GM23338 (cell line): ENCODE results near the gene EPHA6. TPM values are rescaled to one million over a fixed set of nuclear protein-coding genes. Genes with fewer than 3 reads are reported as not detected.
A peak's percentile ranks its signal among the peaks of the same experiment; 100 is the strongest.

ENCODE experiments used
- ATAC-seq: fragments of 200-7000 bp; cut with Tn5 transposase; 3 replicates; pipeline ENCODE4 v1.9.1; 2020
- DNase-seq: peaks from one replicate; pipeline ENCODE4 v3.0.0-alpha.2; 2015; ENCODE audit warnings: low spot score
- H2AFZ ChIP-seq: fragments of 200-600 bp; sonication (generic); 2 replicates; pipeline ENCODE4 v1.8.0; 2016; ENCODE audit warnings: antibody characterized with exemption, mild to moderate bottlenecking, moderate library complexity
- H3F3A ChIP-seq: fragments of 200-600 bp; sonication (generic); replicated peaks from 2 replicates; pipeline ENCODE4 v1.8.0; 2017; ENCODE audit warnings: antibody characterized with exemption, mixed run types, low read depth
- H3K27ac ChIP-seq: fragments of 200-600 bp; sonication (generic); 2 replicates; pipeline ENCODE4 v1.6.1; 2016; ENCODE audit warnings: low read depth
- H3K27me3 ChIP-seq: fragments of 200-600 bp; sonication (generic); 2 replicates; pipeline ENCODE4 v1.8.0; 2016; ENCODE audit warnings: mild to moderate bottlenecking, mixed run types, moderate library complexity; ENCODE audit not compliant: insufficient read depth
- H3K36me3 ChIP-seq: fragments of 200-600 bp; sonication (generic); 2 replicates; pipeline ENCODE4 v1.8.0; 2016; ENCODE audit warnings: mild to moderate bottlenecking; ENCODE audit not compliant: insufficient read depth
- H3K4me1 ChIP-seq: fragments of 200-600 bp; sonication (generic); 2 replicates; pipeline ENCODE4 v1.8.0; 2016; ENCODE audit warnings: mild to moderate bottlenecking, moderate library complexity; ENCODE audit not compliant: insufficient read depth
- H3K4me2 ChIP-seq: fragments of 200-600 bp; sonication (generic); 2 replicates; pipeline ENCODE4 v1.7.1; 2017; ENCODE audit warnings: mixed run types
- H3K4me3 ChIP-seq: fragments of 200-600 bp; sonication (generic); 2 replicates; pipeline ENCODE4 v1.6.1; 2016; ENCODE audit warnings: mixed run types
- H3K79me2 ChIP-seq: fragments of 200-600 bp; sonication (generic); replicated peaks from 2 replicates; pipeline ENCODE4 v1.8.0; 2017; ENCODE audit warnings: mild to moderate bottlenecking; ENCODE audit not compliant: insufficient read depth
- H3K9me2 ChIP-seq: fragments of 200-600 bp; sonication (generic); 2 replicates; pipeline ENCODE4 v1.8.0; 2017; ENCODE audit not compliant: insufficient read depth
- H4K20me1 ChIP-seq: fragments of 200-600 bp; sonication (generic); replicated peaks from 2 replicates; pipeline ENCODE4 v1.8.0; 2017; ENCODE audit warnings: mild to moderate bottlenecking; ENCODE audit not compliant: insufficient read depth
- H3K27ac Mint-ChIP-seq: 2 replicates; pipeline ENCODE4 v1.8.0; 2020; ENCODE audit warnings: inconsistent platforms, mild to moderate bottlenecking, moderate library complexity, mixed read lengths
- H3K27me3 Mint-ChIP-seq: 3 replicates; pipeline ENCODE4 v1.8.0; 2022; ENCODE audit warnings: low read depth, mild to moderate bottlenecking, moderate library complexity, mixed read lengths, inconsistent platforms; ENCODE audit not compliant: insufficient read depth, poor library complexity
- H3K36me3 Mint-ChIP-seq: 3 replicates; pipeline ENCODE4 v1.8.0; 2021; ENCODE audit warnings: low read depth, mild to moderate bottlenecking, inconsistent platforms, moderate library complexity, mixed read lengths
- H3K4me1 Mint-ChIP-seq: 3 replicates; pipeline ENCODE4 v1.8.0; 2020; ENCODE audit warnings: mild to moderate bottlenecking, inconsistent platforms, mixed read lengths
- H3K4me3 Mint-ChIP-seq: 3 replicates; pipeline ENCODE4 v1.8.0; 2021; ENCODE audit warnings: moderate library complexity, mild to moderate bottlenecking, inconsistent platforms, mixed read lengths
- H3K9me3 Mint-ChIP-seq: 3 replicates; pipeline ENCODE4 v1.8.0; 2020; ENCODE audit warnings: moderate library complexity, mild to moderate bottlenecking, inconsistent platforms, mixed read lengths
- CTCF ChIP-seq, 2 experiments: fragments of 200-600 bp in 1 of 2; sonication (generic) in 1 of 2; conservative IDR thresholded peaks; 2 replicates each; pipeline versions ENCODE4 v1.5.1 to v1.6.1; 2016 to 2017; ENCODE audit warnings: antibody characterized with exemption in 2 of 2, low read depth in 2 of 2, mild to moderate bottlenecking in 2 of 2, moderate library complexity in 1 of 2
- ETS1 ChIP-seq: IDR thresholded peaks from 2 replicates; pipeline ENCODE4 v1.6.1; 2016; ENCODE audit warnings: antibody characterized with exemption
- JUNB ChIP-seq: IDR thresholded peaks from one replicate; pipeline ENCODE4 v1.6.1; 2016; ENCODE audit warnings: antibody characterized with exemption; ENCODE audit not compliant: unreplicated experiment
- POLR2AphosphoS5 ChIP-seq: IDR thresholded peaks from 2 replicates; pipeline ENCODE4 v1.6.1; 2016; ENCODE audit warnings: antibody characterized with exemption, low read depth
- REST ChIP-seq: IDR thresholded peaks from one replicate; pipeline ENCODE4 v1.6.1; 2018; ENCODE audit warnings: antibody characterized with exemption; ENCODE audit not compliant: unreplicated experiment
- STAT1 ChIP-seq: IDR thresholded peaks from one replicate; pipeline ENCODE4 v1.6.1; 2016; ENCODE audit warnings: antibody characterized with exemption; ENCODE audit not compliant: unreplicated experiment
- polyA plus RNA-seq: library from polyadenylated mRNA; unstranded; fragments of >200 nt; fragmentation: Nextera tagmentation; extraction: Ambion mirVana; gene quantifications from 2 replicates; pipeline ENCODE4 v1.2.1, GENCODE V29; 2016
- total RNA-seq: library from RNA; depleted of rRNA; stranded (reverse); fragments of >200 nt; shearing (Covaris generic); gene quantifications from 2 replicates; pipeline ENCODE4 v1.2.3, GENCODE V29; 2014

The EPHA6 gene
- total and polyA plus RNA-seq, 2 experiments from 2014 or later = 0.37 to 2.6 TPM

- TF ChIP-seq POLR2AphosphoS5 = no peak
- TF ChIP-seq STAT1 = no peak
- TF ChIP-seq CTCF (conservative IDR thresholded peaks at IDR 0.05; ENCODE audit: low read depth in 2 of 2) = peak in 1 of 2 experiments; percentile 34; a peak in 1 of 4 replicates
- no peak for TF ChIP-seq JUNB
- ATAC-seq (no peak), DNase-seq (no peak)
- Mint-ChIP-seq H3K4me3 (no peak overlapping the region), H3K4me1 (no peaks in the 10 kb centered on the region), H3K27ac (no peak overlapping the region), H3K36me3 (no peaks in the 10 kb centered on the region), H3K27me3 (peaks cover 4% of the 10 kb centered on the region), H3K9me3 (no peaks in the 10 kb centered on the region)
- H3K36me3 ChIP-seq = no peaks in the 10 kb centered on the region
- no peak overlapping the region for H3K4me3 ChIP-seq
- no peak overlapping the region for H3K4me2 ChIP-seq
- H3K27ac ChIP-seq = no peak overlapping the region
- no peaks in the 10 kb centered on the region for H3K27me3 ChIP-seq
- peaks cover 4% of the 10 kb centered on the region; the same call in 1 of the 2 replicates for H3K9me2 ChIP-seq
- H4K20me1 ChIP-seq = no peaks in the 10 kb centered on the region
- H3F3A ChIP-seq = no peaks in the 10 kb centered on the region
- no peak overlapping the region for H2AFZ ChIP-seq
- no peaks in the 10 kb centered on the region for H3K4me1 ChIP-seq
- H3K79me2 ChIP-seq = no peaks in the 10 kb centered on the region
Measured at GRCh38 chr3:97353176-97353575, 538.8 kb downstream of the EPHA6 start.

DNA sequence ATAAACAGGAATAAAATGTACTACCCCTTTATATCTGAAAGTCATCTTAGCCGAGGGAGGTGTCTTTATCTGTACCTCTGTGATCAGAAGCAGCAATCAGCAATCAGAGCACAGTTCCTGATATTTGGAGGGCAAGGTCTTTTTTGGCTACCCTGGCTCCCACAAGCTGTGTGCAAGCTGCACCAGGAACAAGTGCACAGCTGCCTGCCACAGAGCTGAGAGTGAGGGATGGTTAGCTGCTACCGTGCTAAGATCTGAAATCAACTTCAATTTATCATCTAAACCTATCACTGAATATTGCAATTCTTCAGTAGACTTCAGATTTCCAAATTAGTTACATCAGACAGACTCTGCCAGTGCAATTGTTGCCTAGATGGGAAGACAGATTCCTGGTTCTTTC lies 545.6 kb downstream of the EPHA6 start:
- Mint-ChIP-seq H3K27me3 (no peaks in the 10 kb centered on the region), H3K9me3 (no peaks in the 10 kb centered on the region), H3K4me3 (no peak overlapping the region), H3K4me1 (peaks cover 21% of the 10 kb centered on the region), H3K36me3 (no peaks in the 10 kb centered on the region), H3K27ac (peak overlapping the region; percentile 68)
- Histone ChIP-seq H2AFZ (peak overlapping the region; percentile 86), H3K27ac (no peak overlapping the region), H3K4me2 (no peak overlapping the region), H3K27me3 (no peaks in the 10 kb centered on the region), H3K36me3 (no peaks in the 10 kb centered on the region), H3K4me3 (no peak overlapping the region), H3K79me2 (no peaks in the 10 kb centered on the region), H4K20me1 (no peaks in the 10 kb centered on the region), H3F3A (no peaks in the 10 kb centered on the region), H3K4me1 (peaks cover 11% of the 10 kb centered on the region), H3K9me2 (no peaks in the 10 kb centered on the region)
- ATAC-seq (peak; percentile 36; the same call in 1 of the 3 replicates), DNase-seq (no peak)
- no peak for TF ChIP-seq ETS1

GRCh38 chr3:97360804-97361203 lies 546.4 kb downstream of the EPHA6 start:
- Mint-ChIP-seq H3K9me3 (no peaks in the 10 kb centered on the region), H3K27ac (peak overlapping the region; percentile 6; the same call in 1 of the 2 replicates), H3K36me3 (no peaks in the 10 kb centered on the region), H3K4me3 (no peak overlapping the region), H3K27me3 (no peaks in the 10 kb centered on the region), H3K4me1 (peaks cover 21% of the 10 kb centered on the region)
- Histone ChIP-seq H3F3A (no peaks in the 10 kb centered on the region), H3K36me3 (no peaks in the 10 kb centered on the region), H4K20me1 (no peaks in the 10 kb centered on the region), H3K79me2 (no peaks in the 10 kb centered on the region), H3K4me2 (no peak overlapping the region; the same call in 1 of the 2 replicates), H3K27ac (no peak overlapping the region), H3K4me3 (no peak overlapping the region), H2AFZ (no peak overlapping the region), H3K9me2 (no peaks in the 10 kb centered on the region), H3K27me3 (no peaks in the 10 kb centered on the region), H3K4me1 (peaks cover 11% of the 10 kb centered on the region)
- ATAC-seq (peak; percentile 92), DNase-seq (peak; percentile 28)
- TF ChIP-seq REST (no peak), CTCF (conservative IDR thresholded peaks at IDR 0.05; ENCODE audit: low read depth in 2 of 2) (no peak)
